GM12878 (cell line): ENCODE results near the gene PNMT. TPM values are rescaled to one million over a fixed set of nuclear protein-coding genes. Genes with fewer than 3 reads are reported as not detected.

Experiments used
- BHLHE40 ChIP-seq, 2 experiments: fragments of 450-650 bp in 1 of 2; IDR thresholded peaks; 2 replicates each; pipeline ENCODE4 v1.6.1; 2011 to 2017; ENCODE audit warnings: low read depth in 2 of 2, borderline replicate concordance in 1 of 2, improper control_type of control experiment in 1 of 2, low read length in 1 of 2, mild to moderate bottlenecking in 1 of 2
- CHD1 ChIP-seq: IDR thresholded peaks from 2 replicates; pipeline ENCODE4 v1.6.1; 2012; ENCODE audit warnings: low read depth, low read length, improper control_type of control experiment
- DPF2 ChIP-seq: fragments of 450-650 bp; IDR thresholded peaks from 2 replicates; pipeline ENCODE4 v1.6.1; 2017; ENCODE audit warnings: mild to moderate bottlenecking
- GABPA ChIP-seq: IDR thresholded peaks from 2 replicates; pipeline ENCODE4 v1.6.1; 2014; ENCODE audit warnings: antibody characterized with exemption, low read depth, mild to moderate bottlenecking, inconsistent platforms
- HCFC1 ChIP-seq: fragments of 150-350 bp; IDR thresholded peaks from 2 replicates; pipeline ENCODE4 v1.6.1; 2014; ENCODE audit warnings: low read length
- IRF3 ChIP-seq: fragments of 450-650 bp; IDR thresholded peaks from 2 replicates; pipeline ENCODE4 v1.6.1; 2014; ENCODE audit warnings: mild to moderate bottlenecking
- MTA2 ChIP-seq: fragments of 450-650 bp; IDR thresholded peaks from 2 replicates; pipeline ENCODE4 v1.6.1; 2016; ENCODE audit warnings: low read depth, mild to moderate bottlenecking, moderate library complexity
- MTA3 ChIP-seq: IDR thresholded peaks from 2 replicates; pipeline ENCODE4 v1.6.1; 2012; ENCODE audit warnings: low read length, inconsistent platforms, borderline replicate concordance
- MYB ChIP-seq: fragments of 150-350 bp; IDR thresholded peaks from 2 replicates; pipeline ENCODE4 v1.6.1; 2014; ENCODE audit warnings: mild to moderate bottlenecking, low read depth, low read length, borderline replicate concordance
- NFYA ChIP-seq: IDR thresholded peaks from 2 replicates; pipeline ENCODE4 v1.6.1; 2011; ENCODE audit warnings: low read depth, mild to moderate bottlenecking, low read length, improper control_type of control experiment, borderline replicate concordance
- PML ChIP-seq: IDR thresholded peaks from 2 replicates; pipeline ENCODE4 v1.6.1; 2012; ENCODE audit warnings: low read length, inconsistent platforms
- SPI1 ChIP-seq: IDR thresholded peaks from 2 replicates; pipeline ENCODE4 v1.6.1; 2011; ENCODE audit warnings: low read depth, mild to moderate bottlenecking, low read length, moderate library complexity, borderline replicate concordance; ENCODE audit not compliant: insufficient read depth
- TARDBP ChIP-seq: IDR thresholded peaks from 2 replicates; pipeline ENCODE4 v1.6.1; 2016; ENCODE audit warnings: borderline replicate concordance
- TCF7 ChIP-seq: IDR thresholded peaks from 2 replicates; pipeline ENCODE4 v1.6.1; 2014; ENCODE audit warnings: antibody characterized with exemption, borderline replicate concordance
- ZBED1 ChIP-seq: IDR thresholded peaks from 2 replicates; pipeline ENCODE4 v1.6.1; 2016; ENCODE audit warnings: borderline replicate concordance
- ZNF207 ChIP-seq: fragments of 450-650 bp; IDR thresholded peaks from 2 replicates; pipeline ENCODE4 v1.6.1; 2014; ENCODE audit warnings: antibody characterized with exemption, mild to moderate bottlenecking, borderline replicate concordance
- ZNF592 ChIP-seq: fragments of 450-650 bp; IDR thresholded peaks from 2 replicates; pipeline ENCODE4 v1.6.1; 2017; ENCODE audit warnings: mild to moderate bottlenecking, moderate library complexity
- ZNF687 ChIP-seq: fragments of 450-650 bp; IDR thresholded peaks from 2 replicates; pipeline ENCODE4 v1.6.1; 2017; ENCODE audit warnings: mild to moderate bottlenecking, moderate library complexity
- polyA plus RNA-seq, 11 experiments: library from polyadenylated mRNA; depleted of rRNA in 4 of 11; unstranded in 6 of 11; stranded (reverse) in 5 of 11; fragments of >200 nt; fragmentation: Nextera tagmentation in 4 of 11; fragmentation: Illumina TruSeq in 1 of 11; extraction: Ambion mirVana in 4 of 11; extraction: Trizol in 1 of 11; gene quantifications; 1 replicate in 1 of 11; 2 replicates in 10 of 11; pipeline versions ENCODE4 v1.2.1 to v1.2.3, GENCODE V29; 2011 to 2016; ENCODE audit warnings: inconsistent platforms in 2 of 11, missing spikeins in 2 of 11, low read depth in 1 of 11
- total RNA-seq, 4 experiments: library from RNA; depleted of rRNA in 3 of 4; stranded (reverse); fragments of >200 nt in 3 of 4; fragmentation: Illumina TruSeq in 1 of 4; extraction: Trizol in 1 of 4; gene quantifications; 2 replicates each; pipeline versions ENCODE4 v1.2.1 to v1.2.3, GENCODE V29; 2013 to 2021
- TF ChIP-seq, protein P1 (sequence below): IDR thresholded peaks from 2 replicates; pipeline ENCODE4 v1.6.1; 2011; ENCODE audit warnings: low read depth, mild to moderate bottlenecking, low read length, moderate library complexity, borderline replicate concordance; ENCODE audit errors: extremely low read depth

Gene PNMT
- total and polyA plus RNA-seq, 10 of the 15 experiments (the other 5 are each of a cell fraction or from before 2014, with no cell fraction given), result not detected

- TF ChIP-seq PML (peak; percentile 81), TCF7 (no peak), CHD1 (no peak), ZNF592 (no peak), ZBED1 (no peak), MYB (no peak), MTA3 (no peak), HCFC1 (peak; percentile 65), NFYA (no peak), BHLHE40 (IDR thresholded peaks at IDR 0.05; ENCODE audit: borderline replicate concordance in 1 of 2, low read depth in 2 of 2, low read length in 1 of 2) (peak in 1 of 2 experiments; percentile 31; a peak in 1 of 4 replicates), SPI1 (peak; percentile 65), IRF3 (0 out of 2 replicates have a peak, but pooled peaks have one; percentile 7), TARDBP (no peak), ZNF207 (0 out of 2 replicates have a peak, but pooled peaks have one; percentile 72), MTA2 (peak; percentile 68), DPF2 (no peak), ZNF687 (peak; percentile 25; the same call in 1 of the 2 replicates), GABPA (peak; percentile 99)
- TF ChIP-seq, protein P1, sequence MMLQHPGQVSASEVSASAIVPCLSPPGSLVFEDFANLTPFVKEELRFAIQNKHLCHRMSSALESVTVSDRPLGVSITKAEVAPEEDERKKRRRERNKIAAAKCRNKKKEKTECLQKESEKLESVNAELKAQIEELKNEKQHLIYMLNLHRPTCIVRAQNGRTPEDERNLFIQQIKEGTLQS, result no peak
Observed at GRCh38 chr17:39687546-39688474, 19.6 kb downstream of the PNMT start, which contains the start of gene PGAP3 (continued).
